Fibroblast of lung (primary cell): ENCODE results near the gene PPM1H. TPM values are rescaled to one million over a fixed set of nuclear protein-coding genes. Genes with fewer than 3 reads are reported as not detected.

Source experiments
- DNase-seq, 2 donors: peaks; one replicate each; pipeline versions ENCODE4 v3.0.0 to v3.0.0-alpha.2; 2010; ENCODE audit warnings: low read depth in 2 of 2
- H2AFZ ChIP-seq: 2 replicates; pipeline ENCODE4 v1.5.1; 2012; ENCODE audit warnings: low read length, control low read depth, inconsistent platforms
- H3K27ac ChIP-seq: 2 replicates; pipeline ENCODE4 v1.5.1; 2011; ENCODE audit warnings: low read length, control low read depth; ENCODE audit not compliant: insufficient read depth
- H3K27me3 ChIP-seq: 2 replicates; pipeline ENCODE4 v1.5.1; 2011; ENCODE audit warnings: mild to moderate bottlenecking, low read length; ENCODE audit not compliant: control insufficient read depth, insufficient read depth
- H3K36me3 ChIP-seq: 2 replicates; pipeline ENCODE4 v1.5.1; 2011; ENCODE audit warnings: low read length; ENCODE audit not compliant: control insufficient read depth, insufficient read depth
- H3K4me1 ChIP-seq: 2 replicates; pipeline ENCODE4 v1.5.1; 2011; ENCODE audit warnings: low read length; ENCODE audit not compliant: control insufficient read depth, insufficient read depth; ENCODE audit errors: extremely low read depth
- H3K4me2 ChIP-seq: 2 replicates; pipeline ENCODE4 v1.5.1; 2011; ENCODE audit warnings: low read length, control low read depth; ENCODE audit not compliant: insufficient read depth; ENCODE audit errors: extremely low read depth
- H3K4me3 ChIP-seq, 4 experiments: fragments of 200-600 bp in 1 of 4; sonication (generic) in 1 of 4; replicated peaks in 1 of 4; 2 replicates each; pipeline ENCODE4 v1.5.1; 2011 to 2016; ENCODE audit warnings: low read length in 4 of 4, low read depth in 3 of 4, mild to moderate bottlenecking in 3 of 4, control low read depth in 2 of 4, inconsistent platforms in 1 of 4, mixed read lengths in 1 of 4; ENCODE audit not compliant: insufficient read depth in 1 of 4; ENCODE audit errors: control extremely low read depth in 1 of 4
- H3K79me2 ChIP-seq: 2 replicates; pipeline ENCODE4 v1.5.1; 2012; ENCODE audit warnings: mild to moderate bottlenecking, low read length, inconsistent platforms; ENCODE audit not compliant: control insufficient read depth, insufficient read depth
- H3K9ac ChIP-seq: 2 replicates; pipeline ENCODE4 v1.5.1; 2011; ENCODE audit warnings: mild to moderate bottlenecking, low read length, control low read depth; ENCODE audit not compliant: insufficient read depth
- H3K9me3 ChIP-seq: 2 replicates; pipeline ENCODE4 v1.5.1; 2012; ENCODE audit warnings: low read depth, low read length; ENCODE audit not compliant: control insufficient read depth, insufficient read depth
- H4K20me1 ChIP-seq: 2 replicates; pipeline ENCODE4 v1.5.1; 2011; ENCODE audit warnings: low read length; ENCODE audit not compliant: control insufficient read depth, insufficient read depth; ENCODE audit errors: extremely low read depth
- EZH2 ChIP-seq: IDR thresholded peaks from 2 replicates; pipeline ENCODE4 v1.5.1; 2012; ENCODE audit warnings: low read length, control low read depth, mild to moderate bottlenecking; ENCODE audit errors: missing control alignments
- polyA plus RNA-seq, 2 donors: library from polyadenylated mRNA; depleted of rRNA in 1 of 2; stranded (reverse) in 1 of 2; unstranded in 1 of 2; fragments of >200 nt; gene quantifications; 2 replicates each; pipeline ENCODE4 v1.2.1, GENCODE V29; 2011 to 2012; ENCODE audit warnings: missing spikeins in 1 of 2
- total RNA-seq: library from RNA; depleted of rRNA; stranded (reverse); fragments of >200 nt; gene quantifications from 2 replicates; pipeline ENCODE4 v1.2.1, GENCODE V29; 2014
- TF ChIP-seq, protein P1 (sequence below), 2 donors: IDR thresholded peaks in 1 of 2; conservative IDR thresholded peaks in 1 of 2; 1 replicate in 1 of 2; 2 replicates in 1 of 2; pipeline ENCODE4 v1.5.1; 2011 to 2012; ENCODE audit warnings: low read length in 2 of 2, control low read depth in 1 of 2, inconsistent platforms in 1 of 2, low read depth in 1 of 2, mild to moderate bottlenecking in 1 of 2

PPM1H gene
- total and polyA plus RNA-seq, 2 donors (not counting 1 experiment from before 2014, with no cell fraction given) = 0.57 to 3.1 TPM

DNA sequence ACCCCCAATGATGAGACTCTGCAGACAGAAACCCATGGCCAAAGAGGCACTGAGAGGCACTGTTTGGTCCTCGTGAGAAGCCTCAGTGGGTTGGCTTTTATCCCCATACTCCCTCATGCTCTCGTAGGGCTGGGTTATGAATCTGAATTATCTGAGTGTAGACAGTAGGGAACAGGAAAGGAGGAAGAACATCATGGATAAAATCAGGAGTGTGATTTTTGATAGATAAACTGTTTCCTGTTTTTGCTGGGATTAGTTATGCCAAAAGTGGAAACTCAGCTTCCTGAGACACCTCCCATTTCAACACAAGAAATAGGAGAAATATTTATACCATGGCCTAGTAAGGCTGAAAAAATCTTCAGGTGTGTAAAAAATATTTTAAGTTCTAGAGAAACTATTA, 177.9 kb downstream of the PPM1H start:
- H3K27me3 ChIP-seq = no peaks in the 10 kb centered on the region

DNA sequence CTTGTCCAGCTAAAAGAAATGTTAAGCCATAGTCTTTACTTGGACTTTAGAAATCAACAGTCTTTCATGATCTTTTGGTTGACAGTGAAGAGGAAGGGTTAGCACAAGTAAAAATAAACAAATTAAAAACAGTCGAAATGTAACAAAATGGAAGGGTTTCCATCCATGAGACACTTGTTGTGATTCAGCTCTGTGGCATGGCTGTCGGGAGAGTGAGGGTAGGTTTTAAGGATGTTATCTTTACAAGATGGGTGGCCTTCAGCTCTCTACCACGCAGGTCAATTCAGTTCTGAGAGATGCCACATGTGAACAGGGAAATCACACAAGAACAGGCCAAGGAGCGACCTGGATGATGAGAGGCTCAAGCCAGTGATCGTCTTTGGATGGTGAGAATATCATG, 180.2 kb downstream of the PPM1H start:
- no peak for DNase-seq
- H3K79me2 ChIP-seq = no peaks in the 10 kb centered on the region
- no peaks in the 10 kb centered on the region for H3K9me3 ChIP-seq
- peaks cover 11% of the 10 kb centered on the region for H3K4me1 ChIP-seq
- no peak overlapping the region for H2AFZ ChIP-seq
- TF ChIP-seq EZH2 = no peak
- TF ChIP-seq, protein P1, sequence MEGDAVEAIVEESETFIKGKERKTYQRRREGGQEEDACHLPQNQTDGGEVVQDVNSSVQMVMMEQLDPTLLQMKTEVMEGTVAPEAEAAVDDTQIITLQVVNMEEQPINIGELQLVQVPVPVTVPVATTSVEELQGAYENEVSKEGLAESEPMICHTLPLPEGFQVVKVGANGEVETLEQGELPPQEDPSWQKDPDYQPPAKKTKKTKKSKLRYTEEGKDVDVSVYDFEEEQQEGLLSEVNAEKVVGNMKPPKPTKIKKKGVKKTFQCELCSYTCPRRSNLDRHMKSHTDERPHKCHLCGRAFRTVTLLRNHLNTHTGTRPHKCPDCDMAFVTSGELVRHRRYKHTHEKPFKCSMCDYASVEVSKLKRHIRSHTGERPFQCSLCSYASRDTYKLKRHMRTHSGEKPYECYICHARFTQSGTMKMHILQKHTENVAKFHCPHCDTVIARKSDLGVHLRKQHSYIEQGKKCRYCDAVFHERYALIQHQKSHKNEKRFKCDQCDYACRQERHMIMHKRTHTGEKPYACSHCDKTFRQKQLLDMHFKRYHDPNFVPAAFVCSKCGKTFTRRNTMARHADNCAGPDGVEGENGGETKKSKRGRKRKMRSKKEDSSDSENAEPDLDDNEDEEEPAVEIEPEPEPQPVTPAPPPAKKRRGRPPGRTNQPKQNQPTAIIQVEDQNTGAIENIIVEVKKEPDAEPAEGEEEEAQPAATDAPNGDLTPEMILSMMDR (conservative IDR thresholded peaks at IDR 0.05 in 1 of 2, IDR thresholded peaks at IDR 0.05 in 1 of 2; ENCODE audit: low read depth in 1 of 2, low read length in 2 of 2) = no peak
- H4K20me1 ChIP-seq = no peaks in the 10 kb centered on the region
- no peak overlapping the region for H3K27ac ChIP-seq
- no peak overlapping the region for H3K4me3 ChIP-seq
- H3K4me2 ChIP-seq = no peak overlapping the region
- H3K9ac ChIP-seq = no peak overlapping the region
- no peaks in the 10 kb centered on the region for H3K27me3 ChIP-seq
- no peaks in the 10 kb centered on the region for H3K36me3 ChIP-seq

More for the DNA sequence above, 177.9 kb downstream of the PPM1H start:
- Histone ChIP-seq H3K9ac (no peak overlapping the region), H3K79me2 (no peaks in the 10 kb centered on the region), H3K4me2 (no peak overlapping the region), H3K4me1 (peaks cover 14% of the 10 kb centered on the region), H3K4me3 (no peak overlapping the region), H2AFZ (no peak overlapping the region), H3K9me3 (no peaks in the 10 kb centered on the region), H3K27ac (no peak overlapping the region), H4K20me1 (no peaks in the 10 kb centered on the region), H3K36me3 (no peaks in the 10 kb centered on the region)
- TF ChIP-seq EZH2 = no peak
- TF ChIP-seq, protein P1 (conservative IDR thresholded peaks at IDR 0.05 in 1 of 2, IDR thresholded peaks at IDR 0.05 in 1 of 2; ENCODE audit: low read depth in 1 of 2, low read length in 2 of 2) = no peak
- DNase-seq = no peak

- DNase-seq = no peak
- Histone ChIP-seq H2AFZ (no peak overlapping the region), H3K27me3 (no peaks in the 10 kb centered on the region), H3K27ac (no peak overlapping the region), H3K36me3 (no peaks in the 10 kb centered on the region), H3K9me3 (no peaks in the 10 kb centered on the region), H3K4me2 (no peak overlapping the region), H3K4me3 (no peak overlapping the region), H3K79me2 (no peaks in the 10 kb centered on the region), H4K20me1 (no peaks in the 10 kb centered on the region), H3K9ac (no peak overlapping the region), H3K4me1 (no peaks in the 10 kb centered on the region)
- TF ChIP-seq EZH2 = no peak
- TF ChIP-seq, protein P1 (conservative IDR thresholded peaks at IDR 0.05 in 1 of 2, IDR thresholded peaks at IDR 0.05 in 1 of 2; ENCODE audit: low read depth in 1 of 2, low read length in 2 of 2) = no peak
These were observed 183.2 kb downstream of the PPM1H start for GRCh38 chr12:62751810-62752155.
